ENCODE results near the gene TK2. TPM values are rescaled to one million over a fixed set of nuclear protein-coding genes. Genes with fewer than 3 reads are reported as not detected.

Gene TK2
- total and polyA plus RNA-seq, 7 donors = 9.6 to 32.7 (median 17.6) TPM

- Histone ChIP-seq H3K27ac (peak overlapping the region in 1 of 4 donors; percentile 63), H3K9me3 (no peaks in the 10 kb centered on the region), H3K4me3 (no peak overlapping the region), H3K4me1 (peaks cover 0 to 54% (median 49%) of the 10 kb centered on the region in 4 donors), H3K36me3 (peaks cover 0 to 43% (median 8%) of the 10 kb centered on the region in 4 donors), H3K27me3 (no peaks in the 10 kb centered on the region)
- intact Hi-C loops (cut with DNase I) = no loop called here
- DNase-seq = peak; percentile 46
- WGBS, 2 donors = 82 to 86% methylated on average over 8 of the region's 8 CpGs
- no peak for TF ChIP-seq EP300 (IDR thresholded peaks at IDR 0.05)
- TF ChIP-seq CTCF (IDR thresholded peaks at IDR 0.05) = no peak
- TF ChIP-seq POLR2AphosphoS5 (IDR thresholded peaks at IDR 0.05) = no peak
- no peak for TF ChIP-seq POLR2A (IDR thresholded peaks at IDR 0.05)
These were observed 36.7 kb downstream of the TK2 start for GRCh38 chr16:66513111-66513723.

GRCh38 chr16:66512272-66513110 lies 37.4 kb downstream of the TK2 start:
- DNase-seq = peak; percentile 63
- Histone ChIP-seq H3K27ac (peak overlapping the region; percentile 57 to 63 (median 60)), H3K36me3 (peaks cover 0 to 50% (median 8%) of the 10 kb centered on the region in 4 donors), H3K4me3 (no peak overlapping the region), H3K4me1 (peaks cover 0 to 48% (median 42%) of the 10 kb centered on the region in 4 donors), H3K27me3 (no peaks in the 10 kb centered on the region), H3K9me3 (no peaks in the 10 kb centered on the region)
- intact Hi-C loops (cut with DNase I) = no loop called here
- no peak for TF ChIP-seq CTCF (IDR thresholded peaks at IDR 0.05)
- WGBS, 2 donors = 90 to 93% methylated on average over 15 of the region's 15 CpGs

- H3K27me3 ChIP-seq = no peaks in the 10 kb centered on the region
- peaks cover 0 to 41% (median 35%) of the 10 kb centered on the region in 4 donors for H3K4me1 ChIP-seq
- intact Hi-C loops (cut with DNase I) = no loop called here
- TF ChIP-seq POLR2A (IDR thresholded peaks at IDR 0.05) = no peak
- no peak for TF ChIP-seq CTCF (IDR thresholded peaks at IDR 0.05)
- no peak for TF ChIP-seq POLR2AphosphoS5 (IDR thresholded peaks at IDR 0.05)
- no peak for TF ChIP-seq EP300 (IDR thresholded peaks at IDR 0.05)
- 78 to 89% methylated on average over 13 of the region's 13 CpGs for WGBS, 2 donors
- H3K27ac ChIP-seq = peak overlapping the region; percentile 57 to 63 (median 60)
- H3K9me3 ChIP-seq = no peaks in the 10 kb centered on the region
- H3K4me3 ChIP-seq = no peak overlapping the region
- DNase-seq = peak; percentile 61
- peaks cover 0 to 55% (median 11%) of the 10 kb centered on the region in 4 donors for H3K36me3 ChIP-seq
These were observed 38.2 kb downstream of the TK2 start for GRCh38 chr16:66511602-66512271.

GRCh38 chr16:66510711-66511601 lies 39.0 kb downstream of the TK2 start:
- H3K27me3 ChIP-seq = no peaks in the 10 kb centered on the region
- DNase-seq = peak; percentile 74
- 84 to 89% methylated on average over 12 of the region's 12 CpGs for WGBS, 2 donors
- peaks cover 0 to 55% (median 11%) of the 10 kb centered on the region in 4 donors for H3K36me3 ChIP-seq
- H3K27ac ChIP-seq = peak overlapping the region; percentile 57 to 63 (median 60)
- H3K9me3 ChIP-seq = no peaks in the 10 kb centered on the region
- H3K4me3 ChIP-seq = no peak overlapping the region
- intact Hi-C loops (cut with DNase I) = no loop called here
- TF ChIP-seq CTCF (IDR thresholded peaks at IDR 0.05) (no peak), POLR2AphosphoS5 (IDR thresholded peaks at IDR 0.05) (no peak), POLR2A (IDR thresholded peaks at IDR 0.05) (no peak), EP300 (IDR thresholded peaks at IDR 0.05) (no peak)
- H3K4me1 ChIP-seq = peaks cover 0 to 33% (median 27%) of the 10 kb centered on the region in 4 donors
